Activated T-helper 17 cell treated with anti-CD3 and anti-CD28 coated beads, Interleukin-2, amount 50 U/mL, for 72 hours (primary cell): ENCODE data around the gene ARL13B. TPM values are rescaled to one million over a fixed set of nuclear protein-coding genes. Genes with fewer than 3 reads are reported as not detected.

Experiments used
- ATAC-seq: fragments of 150-1000 bp; cut with Tn5 transposase; replicated peaks from 2 replicates; pipeline ENCODE4 v1.10.0; 2021; ENCODE audit warnings: mild to moderate bottlenecking, moderate library complexity
- H3K27ac Mint-ChIP-seq: one replicate; pipeline ENCODE4 v1.8.0; 2022; ENCODE audit warnings: mixed read lengths
- H3K27me3 Mint-ChIP-seq: one replicate; pipeline ENCODE4 v1.8.0; 2022; ENCODE audit warnings: mixed read lengths
- H3K36me3 Mint-ChIP-seq: one replicate; pipeline ENCODE4 v1.8.0; 2022; ENCODE audit warnings: low read depth, mild to moderate bottlenecking, mixed read lengths
- H3K4me1 Mint-ChIP-seq: one replicate; pipeline ENCODE4 v1.8.0; 2022; ENCODE audit warnings: mixed read lengths
- H3K4me3 Mint-ChIP-seq: one replicate; pipeline ENCODE4 v1.8.0; 2022; ENCODE audit warnings: mild to moderate bottlenecking, mixed read lengths
- H3K9me3 Mint-ChIP-seq: one replicate; pipeline ENCODE4 v1.8.0; 2022; ENCODE audit warnings: mixed read lengths
- total RNA-seq, 2 donors: library from RNA; stranded (reverse); gene quantifications; one replicate each; pipeline ENCODE4 v1.2.3, GENCODE V29; 2022

The ARL13B gene
- total RNA-seq, 2 donors from 2014 or later, result 6.7 to 9.4 TPM

DNA sequence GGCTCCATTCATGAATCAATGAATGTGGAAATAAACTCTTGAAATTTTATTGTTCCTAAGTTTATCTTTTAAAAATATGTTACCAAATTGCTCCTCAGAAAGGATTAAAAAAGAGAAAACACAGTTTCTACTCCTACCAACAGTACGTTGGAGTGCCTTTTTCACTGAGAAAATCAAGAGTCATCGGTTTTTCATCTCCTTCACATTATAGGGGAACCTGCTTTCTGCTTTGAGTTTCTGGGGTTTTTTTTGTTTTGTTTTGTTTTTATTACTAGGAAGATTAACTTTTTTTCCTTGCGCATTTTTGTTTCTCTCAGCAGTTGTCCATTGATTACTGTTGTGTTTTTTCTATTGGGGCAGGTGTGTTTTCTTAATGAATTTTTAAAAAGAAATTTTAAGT, 3.5 kb downstream of the ARL13B start:
- peaks cover 5% of the 10 kb centered on the region for H3K4me1 Mint-ChIP-seq

DNA sequence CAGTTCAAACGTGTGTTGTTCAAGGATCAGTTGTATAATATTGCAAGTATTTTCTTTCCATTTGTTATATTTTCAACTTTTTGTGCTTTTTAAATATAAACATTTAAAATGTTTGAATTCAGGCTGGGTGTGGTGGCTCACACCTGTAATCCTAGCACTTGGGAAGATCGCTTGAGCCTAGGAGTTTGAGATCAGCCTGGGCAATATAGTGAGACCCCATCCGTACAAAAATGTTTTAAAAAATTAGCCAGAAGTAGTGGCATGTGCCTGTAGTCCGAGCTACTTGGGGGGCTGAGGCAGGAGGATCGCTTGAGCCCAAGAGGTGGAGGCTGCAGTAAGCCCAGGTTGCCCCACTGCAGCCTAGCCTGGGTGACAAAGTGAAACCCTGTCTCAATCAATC, 4.7 kb downstream of the ARL13B start:
- no peaks in the 10 kb centered on the region for H3K9me3 Mint-ChIP-seq
- no peaks in the 10 kb centered on the region for H3K36me3 Mint-ChIP-seq
- no peak overlapping the region for H3K27ac Mint-ChIP-seq
- H3K4me3 Mint-ChIP-seq, result no peak overlapping the region
- no peak for ATAC-seq
- H3K27me3 Mint-ChIP-seq, result no peaks in the 10 kb centered on the region
- peaks cover under 1% of the 10 kb centered on the region for H3K4me1 Mint-ChIP-seq

More for the DNA sequence above, 3.5 kb downstream of the ARL13B start:
- H3K27ac Mint-ChIP-seq, result no peak overlapping the region
- no peaks in the 10 kb centered on the region for H3K36me3 Mint-ChIP-seq
- no peaks in the 10 kb centered on the region for H3K9me3 Mint-ChIP-seq
- H3K27me3 Mint-ChIP-seq, result no peaks in the 10 kb centered on the region
- no peak for ATAC-seq
- no peak overlapping the region for H3K4me3 Mint-ChIP-seq

DNA sequence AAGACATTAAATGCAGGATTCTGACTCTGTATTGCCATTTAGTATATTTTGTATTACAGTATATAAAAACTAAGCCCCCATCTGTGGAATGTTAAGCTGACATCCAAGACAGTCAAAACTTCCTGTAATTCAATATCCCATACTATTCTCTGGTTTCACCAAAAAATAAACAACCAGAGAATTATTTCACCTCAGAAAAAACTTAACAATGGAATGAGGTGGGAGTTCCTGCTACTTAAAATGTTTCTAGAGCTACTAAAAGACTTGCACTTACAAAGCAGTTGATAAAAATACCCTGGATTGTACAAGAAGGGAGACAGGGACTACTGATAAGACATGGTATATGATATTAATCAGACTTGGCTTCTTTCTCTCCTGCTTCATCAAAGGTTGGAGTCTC, 8.3 kb downstream of the ARL13B start:
- H3K27me3 Mint-ChIP-seq, result no peaks in the 10 kb centered on the region
- H3K4me3 Mint-ChIP-seq, result no peak overlapping the region
- no peaks in the 10 kb centered on the region for H3K9me3 Mint-ChIP-seq
- no peaks in the 10 kb centered on the region for H3K4me1 Mint-ChIP-seq
- no peaks in the 10 kb centered on the region for H3K36me3 Mint-ChIP-seq
- H3K27ac Mint-ChIP-seq, result no peak overlapping the region
- ATAC-seq, result no peak

DNA sequence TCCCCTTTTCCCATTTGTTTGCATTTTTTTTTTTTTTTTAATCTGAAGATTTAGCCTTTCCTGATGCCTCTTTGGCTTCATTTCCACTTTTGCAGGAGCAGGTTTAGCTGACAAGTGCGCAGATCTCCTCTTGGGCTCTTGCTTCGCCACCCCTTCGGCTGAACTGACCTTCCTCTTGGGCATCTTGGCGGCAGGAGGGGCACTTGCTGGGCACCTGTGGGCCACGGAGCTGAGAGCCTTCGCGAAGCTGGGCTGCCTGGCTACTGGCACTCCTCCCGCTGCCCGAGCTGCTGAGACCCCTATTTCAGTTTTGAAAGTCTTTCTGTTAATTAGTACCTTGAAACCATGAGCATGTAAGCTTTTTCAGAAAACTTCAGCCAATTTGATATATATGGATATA, 8.8 kb downstream of the ARL13B start:
- H3K27ac Mint-ChIP-seq, result no peak overlapping the region
- H3K4me3 Mint-ChIP-seq, result no peak overlapping the region
- H3K27me3 Mint-ChIP-seq, result no peaks in the 10 kb centered on the region
- no peak for ATAC-seq
- no peaks in the 10 kb centered on the region for H3K4me1 Mint-ChIP-seq
- H3K9me3 Mint-ChIP-seq, result no peaks in the 10 kb centered on the region
- no peaks in the 10 kb centered on the region for H3K36me3 Mint-ChIP-seq

DNA sequence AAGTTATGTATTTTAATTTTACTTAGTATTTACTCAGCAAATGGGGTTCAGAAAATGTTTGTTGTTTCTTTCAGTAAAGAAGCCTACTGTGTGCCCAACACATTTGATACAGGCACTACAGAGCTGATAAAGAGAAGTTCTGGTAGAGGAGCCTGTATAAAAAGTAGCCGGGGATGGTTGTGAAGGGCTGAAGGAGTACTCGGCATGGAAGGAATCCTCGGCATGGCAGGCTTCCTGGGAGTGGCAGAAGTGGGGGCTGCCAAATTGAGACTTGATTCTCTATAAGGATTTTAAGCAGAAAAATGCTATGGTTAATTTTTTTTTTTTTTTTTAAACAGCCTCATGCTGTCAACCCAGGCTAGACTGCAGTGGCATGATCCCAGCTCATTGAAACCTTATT, 9.3 kb downstream of the ARL13B start:
- no peaks in the 10 kb centered on the region for H3K36me3 Mint-ChIP-seq

DNA sequence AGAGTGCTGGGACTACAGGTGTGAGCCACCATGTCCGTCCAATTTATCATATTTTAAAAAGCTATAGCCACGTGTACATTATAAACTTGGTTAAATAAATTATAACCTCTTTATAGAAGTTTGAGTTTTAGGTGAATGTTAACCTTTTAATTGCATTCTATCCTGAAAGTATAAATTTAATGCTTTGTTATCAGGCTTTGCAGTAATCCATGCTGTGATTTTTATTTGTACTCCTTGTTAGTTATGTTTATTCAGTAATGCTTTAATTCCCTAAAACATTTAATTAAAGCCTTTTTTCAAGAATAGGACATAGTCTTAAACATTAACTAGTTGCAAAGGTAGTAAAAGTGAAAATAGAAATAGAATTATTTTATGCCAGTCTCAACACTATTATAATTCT, 11.7 kb downstream of the ARL13B start:
- Mint-ChIP-seq H3K4me3 (no peak overlapping the region), H3K4me1 (peaks cover 5% of the 10 kb centered on the region), H3K27ac (no peak overlapping the region), H3K27me3 (no peaks in the 10 kb centered on the region), H3K9me3 (no peaks in the 10 kb centered on the region), H3K36me3 (no peaks in the 10 kb centered on the region)
- no peak for ATAC-seq

More for the DNA sequence above, 9.3 kb downstream of the ARL13B start:
- no peak overlapping the region for H3K27ac Mint-ChIP-seq
- no peaks in the 10 kb centered on the region for H3K9me3 Mint-ChIP-seq
- ATAC-seq, result no peak
- no peak overlapping the region for H3K4me3 Mint-ChIP-seq
- H3K27me3 Mint-ChIP-seq, result no peaks in the 10 kb centered on the region
- H3K4me1 Mint-ChIP-seq, result peaks cover 5% of the 10 kb centered on the region

DNA sequence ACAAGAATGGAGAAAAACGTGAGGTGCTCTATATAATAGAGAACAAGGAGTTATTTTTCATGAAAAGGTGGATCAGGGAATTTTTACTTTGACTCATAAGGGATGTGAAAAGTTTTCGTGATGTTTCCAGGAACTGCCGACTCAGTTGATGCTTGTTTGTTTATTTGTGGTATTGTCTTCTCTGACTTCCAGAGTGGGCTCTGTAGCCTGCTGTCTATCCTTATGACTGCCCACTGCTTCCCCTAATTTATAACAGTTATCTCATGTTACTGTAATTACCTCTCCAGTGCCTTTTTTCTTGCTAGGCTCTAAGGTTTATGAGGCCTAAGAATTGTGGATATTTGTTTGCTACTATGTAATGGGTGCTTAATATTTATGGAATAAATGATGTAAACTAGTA, 12.3 kb downstream of the ARL13B start:
- Mint-ChIP-seq H3K27me3 (no peaks in the 10 kb centered on the region), H3K4me1 (peaks cover 5% of the 10 kb centered on the region), H3K27ac (peak overlapping the region; percentile 52), H3K4me3 (no peak overlapping the region), H3K36me3 (no peaks in the 10 kb centered on the region), H3K9me3 (no peaks in the 10 kb centered on the region)
- no peak for ATAC-seq

DNA sequence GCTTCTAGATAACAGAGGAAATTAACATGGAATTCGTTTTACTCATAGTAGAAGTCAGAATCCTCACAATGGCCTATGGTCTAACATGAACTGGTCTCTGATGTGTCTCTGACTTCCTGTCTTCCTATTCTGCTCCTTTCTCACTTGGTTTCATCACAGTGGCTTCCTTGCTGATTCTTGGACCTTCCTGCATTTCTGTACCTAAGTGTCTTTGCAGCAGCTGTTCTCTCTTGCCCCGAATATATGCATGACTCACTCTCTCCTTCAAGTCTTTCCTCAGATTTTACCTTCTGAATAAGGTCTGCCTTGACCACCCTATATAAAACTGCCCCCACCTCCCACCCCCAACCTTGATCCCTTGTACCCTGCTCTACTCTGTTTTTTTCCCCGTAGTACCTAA, 14.1 kb downstream of the ARL13B start:
- H3K4me1 Mint-ChIP-seq, result peaks cover 5% of the 10 kb centered on the region
- no peak overlapping the region for H3K27ac Mint-ChIP-seq
- H3K4me3 Mint-ChIP-seq, result no peak overlapping the region
- H3K36me3 Mint-ChIP-seq, result peaks cover 8% of the 10 kb centered on the region
- H3K27me3 Mint-ChIP-seq, result no peaks in the 10 kb centered on the region
- ATAC-seq, result no peak
- H3K9me3 Mint-ChIP-seq, result no peaks in the 10 kb centered on the region

DNA sequence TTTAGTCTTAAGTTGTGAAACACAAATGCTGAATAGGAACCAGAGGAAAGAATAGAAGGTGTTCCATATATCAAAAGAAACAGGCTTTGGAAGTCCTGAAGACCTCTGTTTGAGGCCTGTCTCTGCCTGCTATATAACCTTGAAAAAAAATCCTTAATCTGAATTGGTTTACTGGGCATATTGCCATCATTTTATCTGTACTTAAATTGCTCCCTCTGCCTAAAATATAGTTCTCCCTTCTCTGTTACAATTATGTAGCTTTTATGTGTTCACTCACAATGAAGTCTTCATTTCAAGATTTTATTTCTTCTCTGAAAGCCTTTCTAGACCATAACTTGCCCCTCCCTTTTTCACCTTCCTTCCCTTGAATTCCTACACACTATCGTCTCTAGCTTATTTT, 21.2 kb downstream of the ARL13B start:
- H3K4me3 Mint-ChIP-seq, result no peak overlapping the region
- no peak for ATAC-seq

DNA sequence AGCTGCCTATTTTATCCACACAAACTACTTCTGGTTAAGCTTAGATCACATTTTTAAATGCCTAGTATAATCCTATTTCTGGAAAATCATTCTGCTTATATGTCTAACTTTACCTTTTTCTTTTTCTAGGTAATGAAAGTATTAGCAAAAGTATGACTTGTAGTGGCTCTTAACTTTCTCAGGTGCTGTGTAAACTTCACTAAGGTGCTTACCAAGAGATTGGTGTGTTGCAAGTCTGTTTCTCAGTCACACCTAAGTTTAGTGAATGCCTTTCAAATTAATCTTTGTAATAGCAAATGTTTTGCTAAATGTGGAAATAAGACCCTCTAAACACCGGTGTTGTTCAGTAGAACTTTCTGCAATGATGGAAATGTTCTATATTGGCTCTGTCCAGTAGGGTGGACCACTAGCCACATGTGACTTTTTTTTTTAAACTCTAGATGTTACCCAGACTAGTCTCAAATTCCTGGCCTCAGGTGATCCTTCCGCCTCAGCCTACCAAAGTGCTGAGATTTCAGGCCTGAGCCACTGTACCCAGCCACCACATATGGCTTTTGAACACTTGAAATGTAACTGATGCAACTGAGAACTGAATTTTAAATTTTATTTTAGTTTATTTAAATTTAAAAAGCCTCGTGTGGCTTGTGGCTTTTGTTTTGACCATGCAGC, 22.0 kb downstream of the ARL13B start:
- Mint-ChIP-seq H3K36me3 (peaks cover 13% of the 10 kb centered on the region), H3K27ac (no peak overlapping the region), H3K4me3 (no peak overlapping the region), H3K4me1 (no peaks in the 10 kb centered on the region), H3K9me3 (no peaks in the 10 kb centered on the region), H3K27me3 (no peaks in the 10 kb centered on the region)
- no peak for ATAC-seq

More for the DNA sequence above, 21.2 kb downstream of the ARL13B start:
- no peaks in the 10 kb centered on the region for H3K27me3 Mint-ChIP-seq
- H3K9me3 Mint-ChIP-seq, result no peaks in the 10 kb centered on the region
- peak overlapping the region; percentile 11 for H3K27ac Mint-ChIP-seq
- peaks cover 9% of the 10 kb centered on the region for H3K36me3 Mint-ChIP-seq
- H3K4me1 Mint-ChIP-seq, result no peaks in the 10 kb centered on the region

DNA sequence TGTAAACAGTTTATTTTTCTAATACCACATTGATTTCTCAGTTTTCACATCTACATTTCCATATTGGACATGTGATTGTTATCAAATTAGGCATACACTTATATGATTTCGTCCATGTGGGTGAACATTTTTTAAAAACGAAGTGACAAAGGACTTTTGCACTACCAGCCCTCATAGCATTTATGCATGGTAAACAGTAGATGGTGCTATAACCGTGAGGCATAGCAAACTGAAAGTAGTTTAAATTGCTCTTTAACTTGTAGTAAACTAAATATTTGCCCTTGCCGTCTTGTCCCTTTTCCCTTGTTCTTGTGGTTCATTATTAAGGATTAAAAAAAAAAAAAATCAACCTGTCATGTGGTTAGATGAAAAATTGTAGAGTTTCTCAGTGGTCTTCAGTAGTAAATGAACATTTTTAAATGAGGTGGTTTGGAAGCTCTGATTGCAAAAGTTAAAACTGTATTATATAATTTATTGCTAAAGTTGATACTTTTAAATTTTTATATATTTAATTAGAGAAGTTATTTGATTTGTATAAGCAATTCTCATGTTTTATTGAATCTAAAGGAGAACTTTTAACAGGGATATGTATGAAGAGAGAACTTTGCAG, 24.5 kb downstream of the ARL13B start:
- Mint-ChIP-seq H3K27ac (no peak overlapping the region), H3K4me1 (peaks cover 5% of the 10 kb centered on the region), H3K36me3 (peaks cover 5% of the 10 kb centered on the region), H3K27me3 (no peaks in the 10 kb centered on the region), H3K4me3 (peak overlapping the region; percentile 59), H3K9me3 (no peaks in the 10 kb centered on the region)
- ATAC-seq, result peak; percentile 67

DNA sequence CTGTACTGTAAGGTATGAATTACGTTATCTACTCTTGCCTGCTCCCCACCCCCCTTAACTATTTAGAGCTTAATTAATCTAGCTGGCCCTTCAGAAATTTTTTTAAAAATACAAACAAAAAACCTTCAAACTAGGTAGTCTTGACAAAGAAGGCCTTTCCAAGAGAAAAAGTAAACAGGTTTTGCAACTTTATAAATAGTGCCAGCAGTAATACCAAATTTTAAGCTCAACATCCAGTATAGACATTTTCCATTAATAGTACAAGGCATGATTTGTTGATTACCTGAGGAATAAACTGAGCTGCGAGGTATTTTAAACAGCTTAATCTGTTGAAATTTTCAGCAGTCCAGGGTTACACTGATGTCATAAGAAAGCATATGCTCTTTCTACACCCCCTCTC, 28.3 kb downstream of the ARL13B start:
- no peak overlapping the region for H3K27ac Mint-ChIP-seq

DNA sequence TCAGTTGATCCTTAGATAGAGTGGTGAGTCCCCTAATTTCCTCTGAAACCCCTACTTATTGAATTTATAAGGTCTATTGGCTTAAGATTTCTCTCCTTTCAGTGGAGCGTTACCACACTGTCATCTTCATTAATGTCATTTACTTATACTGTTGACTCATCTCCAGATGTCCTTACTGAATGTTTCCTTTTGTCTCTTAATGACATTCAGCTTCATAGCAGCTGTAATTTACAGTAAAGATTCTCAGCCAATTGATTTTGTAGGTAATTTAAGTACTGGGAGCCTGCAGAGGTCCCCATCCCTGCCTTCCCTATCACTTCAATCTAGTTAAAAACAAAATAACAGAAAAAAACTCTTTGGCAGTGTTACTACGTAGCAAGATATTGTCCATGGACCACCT, 29.7 kb downstream of the ARL13B start:
- H3K9me3 Mint-ChIP-seq, result no peaks in the 10 kb centered on the region
- ATAC-seq, result no peak
- peaks cover 20% of the 10 kb centered on the region for H3K4me1 Mint-ChIP-seq

More for the DNA sequence above, 28.3 kb downstream of the ARL13B start:
- Mint-ChIP-seq H3K4me3 (no peak overlapping the region), H3K4me1 (peaks cover 20% of the 10 kb centered on the region), H3K9me3 (no peaks in the 10 kb centered on the region), H3K27me3 (no peaks in the 10 kb centered on the region), H3K36me3 (peaks cover 10% of the 10 kb centered on the region)
- ATAC-seq, result no peak

DNA sequence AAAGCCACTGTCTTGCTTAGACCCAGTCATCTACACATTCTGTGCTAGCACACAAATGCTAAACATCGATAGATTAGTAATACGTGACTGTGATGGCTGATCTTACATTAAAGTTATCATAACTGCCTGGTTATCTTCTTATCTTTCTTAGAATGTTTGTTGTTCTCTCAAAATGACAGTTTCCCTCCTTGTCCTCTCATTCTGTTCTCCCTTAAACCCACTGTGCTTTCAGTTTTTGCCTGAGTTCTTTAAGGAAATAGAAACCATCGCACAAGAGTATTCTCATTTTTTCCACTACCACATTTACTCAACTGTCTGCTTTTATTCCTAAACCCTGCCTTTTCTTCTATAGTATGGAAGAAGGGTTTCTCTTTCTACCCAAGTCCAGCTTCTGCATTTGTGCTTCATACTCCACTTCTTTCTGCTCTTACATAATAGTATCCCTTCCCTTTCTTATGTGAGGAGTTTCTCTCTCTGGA, 31.3 kb downstream of the ARL13B start:
- Mint-ChIP-seq H3K27me3 (no peaks in the 10 kb centered on the region), H3K36me3 (peaks cover 8% of the 10 kb centered on the region), H3K4me3 (peak overlapping the region; percentile 47), H3K4me1 (peaks cover 20% of the 10 kb centered on the region), H3K9me3 (no peaks in the 10 kb centered on the region), H3K27ac (peak overlapping the region; percentile 76)
- peak; percentile 94 for ATAC-seq

More for the DNA sequence above, 29.7 kb downstream of the ARL13B start:
- no peak overlapping the region for H3K27ac Mint-ChIP-seq
- peaks cover 10% of the 10 kb centered on the region for H3K36me3 Mint-ChIP-seq
- no peak overlapping the region for H3K4me3 Mint-ChIP-seq
- no peaks in the 10 kb centered on the region for H3K27me3 Mint-ChIP-seq

DNA sequence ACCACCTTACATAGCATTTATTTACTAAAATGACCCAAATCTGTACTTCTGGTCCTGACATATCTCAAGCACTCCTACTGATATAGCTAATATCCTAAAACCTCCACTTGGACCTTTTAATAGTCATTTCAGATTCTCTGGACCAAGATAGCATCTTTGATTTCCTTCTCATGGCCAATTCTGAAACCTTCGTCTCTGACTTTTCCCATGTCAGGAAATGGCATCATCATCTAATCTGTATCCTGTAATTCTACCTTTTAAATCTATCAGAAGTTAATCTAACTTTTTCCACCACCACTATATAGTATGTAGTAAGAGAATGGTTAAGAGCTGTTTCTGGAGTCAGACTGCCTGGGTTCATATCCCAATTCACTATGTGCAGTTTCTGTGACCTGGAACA, 32.2 kb downstream of the ARL13B start:
- Mint-ChIP-seq H3K27me3 (no peaks in the 10 kb centered on the region), H3K4me1 (peaks cover 20% of the 10 kb centered on the region), H3K9me3 (no peaks in the 10 kb centered on the region), H3K4me3 (peak overlapping the region; percentile 47), H3K27ac (peak overlapping the region; percentile 76), H3K36me3 (peaks cover 5% of the 10 kb centered on the region)
- no peak for ATAC-seq
